MM.1S (cell line): ENCODE data around the gene SLC26A11.

Source experiments
- CTCF ChIP-seq: fragments of 300-600 bp; sonication (generic); IDR thresholded peaks from 2 replicates; pipeline ENCODE4 v1.5.1; 2016; ENCODE audit warnings: antibody characterized with exemption, low read length, mixed read lengths
- EZH2 ChIP-seq: fragments of 300-600 bp; sonication (generic); optimal IDR thresholded peaks from 2 replicates; pipeline ENCODE3; 2017; ENCODE audit warnings: low read depth, mild to moderate bottlenecking, antibody characterized with exemption, low read length, mixed read lengths

GRCh38 chr17:80180192-80180591, 40.0 kb upstream of the SLC26A11 start:
- TF ChIP-seq EZH2 = no peak
- no peak for TF ChIP-seq CTCF
